ENCODE data around the gene CDH23.

DNA sequence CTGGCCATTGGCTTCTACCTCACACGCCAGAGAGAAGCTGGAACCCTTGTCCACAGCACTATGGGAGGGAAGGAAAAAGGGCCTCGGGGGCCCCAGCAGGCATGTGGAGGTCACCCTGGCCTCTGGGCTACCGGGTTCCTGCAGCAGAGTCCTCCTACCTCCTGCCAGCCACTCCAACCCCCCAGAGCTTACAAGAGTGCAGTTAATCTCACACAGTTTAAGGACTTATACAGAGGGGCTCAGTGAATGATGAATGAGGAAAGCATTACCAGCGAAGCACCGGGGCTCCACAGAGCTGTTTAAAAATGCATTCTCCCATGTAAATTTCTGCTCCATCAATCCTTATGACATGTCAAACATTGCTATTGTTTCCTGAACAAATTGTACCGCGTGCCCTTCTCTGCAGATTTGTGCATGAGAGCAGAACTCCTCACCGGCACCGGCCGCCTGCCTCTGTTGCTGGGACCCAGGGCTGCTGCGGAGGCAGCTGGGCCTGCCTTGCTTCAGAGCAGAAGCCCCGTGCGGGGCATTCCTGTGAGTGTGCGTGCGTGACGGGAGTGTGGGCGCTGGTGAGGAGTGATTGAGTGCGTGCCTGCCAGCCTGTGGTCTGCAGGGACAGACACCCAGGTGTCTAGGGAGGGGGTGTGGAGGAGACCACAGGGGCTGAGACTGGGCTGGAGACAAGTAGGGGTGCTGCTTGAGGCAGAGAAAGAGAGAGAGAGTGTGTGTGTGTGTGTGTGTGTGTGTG lies 270.1 kb downstream of the CDH23 start:
- TF ChIP-seq, protein P1, sequence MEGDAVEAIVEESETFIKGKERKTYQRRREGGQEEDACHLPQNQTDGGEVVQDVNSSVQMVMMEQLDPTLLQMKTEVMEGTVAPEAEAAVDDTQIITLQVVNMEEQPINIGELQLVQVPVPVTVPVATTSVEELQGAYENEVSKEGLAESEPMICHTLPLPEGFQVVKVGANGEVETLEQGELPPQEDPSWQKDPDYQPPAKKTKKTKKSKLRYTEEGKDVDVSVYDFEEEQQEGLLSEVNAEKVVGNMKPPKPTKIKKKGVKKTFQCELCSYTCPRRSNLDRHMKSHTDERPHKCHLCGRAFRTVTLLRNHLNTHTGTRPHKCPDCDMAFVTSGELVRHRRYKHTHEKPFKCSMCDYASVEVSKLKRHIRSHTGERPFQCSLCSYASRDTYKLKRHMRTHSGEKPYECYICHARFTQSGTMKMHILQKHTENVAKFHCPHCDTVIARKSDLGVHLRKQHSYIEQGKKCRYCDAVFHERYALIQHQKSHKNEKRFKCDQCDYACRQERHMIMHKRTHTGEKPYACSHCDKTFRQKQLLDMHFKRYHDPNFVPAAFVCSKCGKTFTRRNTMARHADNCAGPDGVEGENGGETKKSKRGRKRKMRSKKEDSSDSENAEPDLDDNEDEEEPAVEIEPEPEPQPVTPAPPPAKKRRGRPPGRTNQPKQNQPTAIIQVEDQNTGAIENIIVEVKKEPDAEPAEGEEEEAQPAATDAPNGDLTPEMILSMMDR (IDR thresholded peaks at IDR 0.05 in 8 of 11, conservative IDR thresholded peaks at IDR 0.05 in 3 of 11) = no peak
- no peak for TF ChIP-seq POLR2A (IDR thresholded peaks at IDR 0.05)
